Limb (tissue), 2 donors: Measurements from ENCODE around the gene HLA-DOA.

ENCODE experiments used
- DNase-seq, 2 donors: peaks; one replicate each; pipeline ENCODE4 v3.0.0-alpha.2; 2016; ENCODE audit errors: extremely low spot score in 2 of 2

HLA-DOA gene

GRCh38 chr6:32967151-32968091, 42.0 kb downstream of the HLA-DOA start:
- peak in 1 of 2 donors; percentile 58 for DNase-seq

GRCh38 chr6:32964776-32965175, 44.6 kb downstream of the HLA-DOA start:
- no peak for DNase-seq

GRCh38 chr6:32963866-32964265, 45.5 kb downstream of the HLA-DOA start:
- no peak for DNase-seq

GRCh38 chr6:32962213-32962826, 47.1 kb downstream of the HLA-DOA start:
- DNase-seq: no peak

GRCh38 chr6:32960563-32960962, 48.8 kb downstream of the HLA-DOA start:
- no peak for DNase-seq

- DNase-seq: no peak
Observed at GRCh38 chr6:32956176-32956575, 53.2 kb downstream of the HLA-DOA start.

GRCh38 chr6:32954986-32955802, 54.2 kb downstream of the HLA-DOA start:
- DNase-seq: no peak

GRCh38 chr6:32954267-32954666, 55.1 kb downstream of the HLA-DOA start:
- no peak for DNase-seq
